ENCODE data around the gene CHST11.
"Not testable (repeated sequence)": the region's sequence is repeated elsewhere in the genome, so short reads cannot be mapped to it uniquely, and the experiment has no call there.

CHST11 gene

DNA sequence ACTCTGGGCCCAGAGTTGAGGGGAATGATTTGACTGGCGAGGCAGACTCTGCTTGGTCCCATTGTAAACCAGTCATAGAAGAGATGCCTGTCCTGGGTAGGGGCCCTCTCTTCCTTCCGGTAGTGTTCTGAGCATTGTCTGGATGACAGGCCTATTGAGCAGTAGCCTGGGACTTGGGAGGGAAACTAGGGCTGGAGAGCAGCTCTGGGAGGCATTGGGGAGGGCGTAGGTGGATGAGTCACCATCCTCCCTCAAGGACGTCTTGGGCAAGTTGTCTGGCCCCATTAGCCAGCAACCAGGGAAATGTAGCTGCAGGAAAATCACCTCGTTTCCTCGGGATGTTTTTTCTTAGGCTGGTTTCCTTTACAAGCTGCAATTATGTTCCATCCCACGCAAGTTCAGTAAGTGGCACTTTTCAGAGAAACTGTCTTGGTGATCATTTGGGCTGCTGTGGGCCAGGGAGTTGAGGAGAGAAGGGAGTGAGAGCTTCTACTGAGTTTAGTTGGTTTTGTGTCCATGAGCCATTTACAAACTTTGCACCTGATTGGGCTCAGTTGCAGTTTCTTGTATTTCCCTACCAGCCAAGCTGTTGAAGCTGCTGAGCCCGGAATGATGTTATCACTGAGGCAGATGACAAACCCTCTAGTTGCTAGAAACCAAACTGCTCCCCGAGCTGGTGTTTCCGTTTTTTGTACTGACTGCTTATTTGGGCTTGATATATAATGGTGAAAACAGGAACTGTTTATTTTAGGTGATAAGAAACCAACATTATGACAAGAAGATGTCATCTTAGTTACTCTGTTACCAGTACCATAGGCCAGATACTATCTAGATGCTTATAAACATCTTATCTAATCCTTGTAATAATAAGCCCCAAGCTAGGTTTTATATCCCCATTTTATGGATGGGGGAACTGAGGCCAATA lies 147.6 kb downstream of the CHST11 start:
- DNase-seq (ENCODE audit: low spot score): peak; percentile 95

DNA sequence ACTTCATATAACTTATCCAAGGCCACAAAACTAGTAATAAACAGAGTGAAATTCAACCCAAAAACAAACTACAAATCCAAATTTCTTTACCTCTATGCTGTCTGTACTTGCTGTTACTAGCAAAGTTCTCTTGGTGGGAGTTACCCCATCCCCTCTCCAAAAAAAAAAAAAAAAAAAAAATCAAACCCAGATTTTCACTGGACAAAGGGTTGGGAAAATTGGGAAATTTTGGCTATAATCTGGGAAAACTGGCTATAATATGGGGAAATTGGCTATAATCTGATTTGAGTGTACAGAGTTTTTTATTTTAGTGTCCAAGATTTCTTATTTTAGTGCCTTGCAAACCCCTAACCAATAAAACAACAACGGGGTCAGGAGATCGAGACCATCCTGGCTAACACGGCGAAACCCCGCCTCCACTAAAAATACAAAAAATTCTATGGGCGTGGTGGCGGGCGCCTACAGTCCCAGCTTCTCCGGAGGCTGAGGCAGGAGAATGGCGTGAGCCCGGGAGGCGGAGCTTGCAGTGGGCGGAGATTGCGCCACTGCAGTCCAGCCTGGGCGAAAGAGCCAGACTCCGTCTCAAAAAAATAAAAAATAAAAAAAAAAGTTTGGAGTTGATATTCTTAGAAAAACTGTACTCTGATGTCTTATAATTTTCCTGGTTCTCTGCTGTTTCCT lies 148.4 kb downstream of the CHST11 start:
- no peak for DNase-seq (ENCODE audit: low spot score)

- peak; percentile 64 for DNase-seq (ENCODE audit: low spot score)
Measured at GRCh38 chr12:104605685-104606084, 148.9 kb downstream of the CHST11 start.

GRCh38 chr12:104608998-104609397 lies 152.2 kb downstream of the CHST11 start:
- no peak for DNase-seq (ENCODE audit: low spot score)

DNA sequence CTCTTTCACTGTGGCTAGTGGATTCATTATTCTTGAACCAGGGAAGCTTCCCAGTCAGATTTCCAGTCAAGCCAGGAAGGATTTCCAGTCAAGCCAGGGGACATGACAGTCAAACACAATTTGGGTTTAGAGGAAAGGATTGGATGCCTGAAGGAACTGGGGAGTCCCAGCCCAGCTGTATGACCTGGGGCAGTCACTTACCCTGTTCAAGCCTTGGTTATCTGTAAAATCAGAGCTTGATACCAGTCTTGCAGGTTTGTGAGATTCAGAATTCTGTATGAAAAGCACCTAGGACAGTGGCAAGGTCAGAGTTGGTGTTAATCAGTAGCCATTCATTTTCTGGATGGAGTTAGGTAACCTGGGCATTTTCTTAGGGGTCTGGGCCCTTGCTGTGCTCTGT lies 152.7 kb downstream of the CHST11 start:
- no peak for DNase-seq (ENCODE audit: low spot score)

- DNase-seq (ENCODE audit: low spot score): no peak
Measured at GRCh38 chr12:104610513-104611235, 153.9 kb downstream of the CHST11 start.

- no peak for DNase-seq (ENCODE audit: low spot score)
Measured at GRCh38 chr12:104611671-104612070, 154.9 kb downstream of the CHST11 start.

DNA sequence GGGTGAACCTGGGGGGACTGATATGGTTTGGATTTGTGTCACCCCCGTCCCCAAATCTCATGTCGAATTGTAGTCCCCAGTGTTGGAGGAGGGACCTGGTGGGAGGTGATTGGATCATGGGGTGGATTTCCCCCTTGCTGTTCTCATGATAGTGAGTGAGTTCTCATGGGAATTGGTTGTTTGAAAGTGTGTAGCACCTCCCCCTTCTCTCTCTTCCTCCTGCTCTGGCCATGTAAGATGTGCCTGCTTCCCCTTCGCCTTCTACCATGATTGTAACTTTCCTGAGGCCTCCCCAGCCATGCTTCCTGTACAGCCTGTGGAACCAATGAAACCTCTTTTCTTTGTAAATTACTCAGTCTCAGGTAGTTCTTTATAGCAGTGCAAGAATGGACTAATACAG lies 156.6 kb downstream of the CHST11 start:
- DNase-seq (ENCODE audit: low spot score): not testable (repeated sequence)

DNA sequence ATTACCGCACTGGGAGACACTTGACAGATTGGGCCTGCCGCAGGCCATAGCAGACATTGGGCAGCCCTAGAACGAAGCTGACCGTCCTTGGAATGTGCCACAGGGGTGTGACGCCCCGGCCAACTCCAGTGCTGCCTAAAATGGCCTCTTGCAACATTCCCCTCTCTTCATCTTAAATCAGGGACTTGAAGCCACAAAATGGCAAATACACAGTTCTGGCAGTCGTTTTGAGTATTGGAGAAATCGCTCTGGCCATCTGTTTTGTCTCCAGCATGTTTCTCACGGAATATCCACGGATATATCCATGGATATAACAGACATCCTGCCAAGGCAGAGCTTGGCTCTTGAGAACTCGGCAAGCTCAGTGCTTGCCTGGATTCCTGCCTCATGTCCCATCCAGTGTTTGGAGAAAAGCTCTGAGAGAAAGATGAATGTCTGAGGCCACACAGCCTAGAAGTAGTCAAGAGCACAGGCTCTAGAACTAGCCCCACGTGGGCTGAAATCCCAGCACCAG lies 158.4 kb downstream of the CHST11 start:
- peak; percentile 74 for DNase-seq (ENCODE audit: low spot score)

GRCh38 chr12:104618691-104619090 lies 161.9 kb downstream of the CHST11 start:
- no peak for DNase-seq (ENCODE audit: low spot score)

- no peak for DNase-seq (ENCODE audit: low spot score)
Measured at GRCh38 chr12:104619305-104619704, 162.6 kb downstream of the CHST11 start.

- no peak for DNase-seq (ENCODE audit: low spot score)
Measured at GRCh38 chr12:104620837-104621531, 164.2 kb downstream of the CHST11 start.

GRCh38 chr12:104622928-104623327 lies 166.2 kb downstream of the CHST11 start:
- DNase-seq (ENCODE audit: low spot score): no peak

GRCh38 chr12:104623883-104624282 lies 167.1 kb downstream of the CHST11 start:
- no peak for DNase-seq (ENCODE audit: low spot score)

DNA sequence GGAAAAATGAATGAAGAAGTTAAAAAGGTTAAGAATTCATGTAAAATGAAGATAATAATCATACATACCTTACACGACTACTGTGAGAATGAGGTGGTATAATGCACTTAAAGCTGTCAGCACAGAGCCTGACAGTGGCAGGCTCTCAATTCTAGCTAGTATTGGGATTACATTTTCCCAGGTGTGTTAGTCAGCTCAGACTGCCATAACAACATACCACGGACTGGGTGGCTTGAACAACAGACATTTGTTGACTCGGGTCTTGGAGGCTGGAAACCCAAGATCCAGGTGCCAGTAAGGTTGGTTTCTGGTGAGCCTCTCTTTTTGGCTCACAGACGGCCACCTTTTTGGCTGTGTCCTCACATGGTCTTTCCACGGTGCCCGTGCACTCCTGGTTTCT lies 167.8 kb downstream of the CHST11 start:
- DNase-seq (ENCODE audit: low spot score): no peak

- DNase-seq (ENCODE audit: low spot score): no peak
Measured at GRCh38 chr12:104626069-104626837, 169.5 kb downstream of the CHST11 start.

DNA sequence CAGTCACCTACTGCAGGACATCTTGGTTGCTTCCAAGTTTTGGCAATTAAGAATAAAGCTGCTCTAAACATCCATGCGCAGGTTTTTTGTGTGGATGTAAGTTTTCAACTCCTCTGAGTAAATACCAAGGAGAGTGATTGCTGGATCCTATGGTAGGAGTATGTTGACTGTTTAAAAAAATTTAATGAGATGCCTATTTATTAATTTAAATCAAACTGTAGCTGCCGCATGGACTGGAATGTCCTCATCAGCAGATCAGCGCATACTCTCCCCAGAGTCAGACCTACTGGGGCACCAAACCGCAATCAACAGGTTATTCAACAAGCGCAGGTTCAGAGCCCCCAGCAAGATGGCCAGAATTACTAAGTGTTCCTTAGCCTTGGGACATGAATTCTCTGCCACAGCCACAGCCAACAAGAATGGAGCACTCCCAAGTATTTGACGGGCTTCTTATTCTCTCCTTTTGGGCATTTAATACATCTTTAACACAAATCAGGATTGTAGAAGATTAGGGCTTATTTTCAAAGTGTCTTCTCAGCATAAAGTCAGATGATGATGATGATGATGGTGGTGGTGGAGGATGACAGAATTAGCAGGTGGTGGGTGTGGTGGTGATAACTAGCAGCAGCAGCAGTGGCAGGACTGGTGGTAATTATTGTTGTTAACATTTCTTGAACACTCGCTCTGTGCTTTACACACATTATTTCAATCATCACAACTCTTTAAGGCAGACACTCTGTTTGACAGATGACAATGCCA lies 170.7 kb downstream of the CHST11 start:
- DNase-seq (ENCODE audit: low spot score): no peak

GRCh38 chr12:104627990-104628830 lies 171.5 kb downstream of the CHST11 start:
- no peak for DNase-seq (ENCODE audit: low spot score)

DNA sequence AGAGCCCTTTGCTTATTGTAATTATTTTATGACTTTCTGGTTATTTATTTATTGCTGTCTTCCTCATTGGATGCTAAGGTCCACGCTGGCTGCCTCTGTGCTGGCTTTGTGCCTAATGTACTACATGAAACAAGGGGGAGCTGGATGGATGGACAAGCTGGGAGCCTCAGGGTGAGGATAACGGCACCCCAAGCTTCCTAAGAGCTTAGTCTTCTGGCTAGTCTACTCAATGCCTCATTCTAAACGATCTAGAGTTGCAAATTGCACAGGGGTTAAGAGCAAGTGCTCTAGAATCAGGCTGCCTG lies 172.0 kb downstream of the CHST11 start:
- DNase-seq (ENCODE audit: low spot score): no peak
